ENCODE data around the gene IL22.

- TF ChIP-seq CTCF (IDR thresholded peaks at IDR 0.05) (no peak), POLR2A (IDR thresholded peaks at IDR 0.05) (no peak)
Observed at GRCh38 chr12:68264857-68265256, 11.5 kb upstream of the IL22 start.

Measured in suprapubic skin (tissue), 3 donors.